Activated B cell treated with CpG ODN at 0.5 μM for 24 hours (primary cell): ENCODE data around the gene EPHA6. TPM values are rescaled to one million over a fixed set of nuclear protein-coding genes. Genes with fewer than 3 reads are reported as not detected.

ENCODE experiments used
- ATAC-seq: fragments of 200-7000 bp; cut with Tn5 transposase; one replicate; pipeline ENCODE4 v1.10.0; 2021; ENCODE audit warnings: low read depth, mild to moderate bottlenecking, moderate library complexity
- CTCF ChIA-PET: fragments of 350-600 bp; sonication (Branson Sonifier 250); formaldehyde crosslinking; loops from one replicate; lab custom pipeline; 2021; ENCODE audit warnings: antibody characterized with exemption; lab: Charles Lee
- POLR2A ChIA-PET: fragments of 350-600 bp; sonication (Branson Sonifier 250); formaldehyde crosslinking; loops from one replicate; lab custom pipeline; 2021; ENCODE audit warnings: antibody characterized with exemption; lab: Charles Lee
- DNase-seq: peaks from one replicate; pipeline ENCODE4 v3.0.0; 2022
- H3K27ac Mint-ChIP-seq: one replicate; pipeline ENCODE4 v1.8.0; 2020; ENCODE audit warnings: mixed read lengths
- H3K27me3 Mint-ChIP-seq: one replicate; pipeline ENCODE4 v1.8.0; 2021; ENCODE audit warnings: mixed read lengths
- H3K36me3 Mint-ChIP-seq: one replicate; pipeline ENCODE4 v1.8.0; 2021; ENCODE audit warnings: low read depth, mixed read lengths
- H3K4me1 Mint-ChIP-seq: one replicate; pipeline ENCODE4 v1.8.0; 2021; ENCODE audit warnings: mixed read lengths
- H3K4me3 Mint-ChIP-seq: one replicate; pipeline ENCODE4 v1.8.0; 2020; ENCODE audit warnings: mild to moderate bottlenecking, mixed read lengths
- H3K9me3 Mint-ChIP-seq: one replicate; pipeline ENCODE4 v1.8.0; 2020; ENCODE audit warnings: mixed read lengths
- intact Hi-C: fragments of 100-400 bp; cut with micrococcal nuclease; formaldehyde crosslinking; loops from one replicate; pipeline ENCODE4 v1.15.1; 2024
- total RNA-seq: library from RNA; stranded (reverse); gene quantifications from 2 replicates; pipeline ENCODE4 v1.2.3, GENCODE V29; 2022
- TF ChIP-seq, protein P1 (sequence below): fragments of 200-600 bp; IDR thresholded peaks from one replicate; pipeline ENCODE4 v1.8.0; 2022; ENCODE audit warnings: antibody characterized with exemption, mild to moderate bottlenecking

Gene EPHA6
- total RNA-seq, 1 donor from 2014 or later: not detected

- CTCF ChIA-PET: no interaction called here
Measured at GRCh38 chr3:97742036-97742435, 927.6 kb downstream of the EPHA6 start.

DNA sequence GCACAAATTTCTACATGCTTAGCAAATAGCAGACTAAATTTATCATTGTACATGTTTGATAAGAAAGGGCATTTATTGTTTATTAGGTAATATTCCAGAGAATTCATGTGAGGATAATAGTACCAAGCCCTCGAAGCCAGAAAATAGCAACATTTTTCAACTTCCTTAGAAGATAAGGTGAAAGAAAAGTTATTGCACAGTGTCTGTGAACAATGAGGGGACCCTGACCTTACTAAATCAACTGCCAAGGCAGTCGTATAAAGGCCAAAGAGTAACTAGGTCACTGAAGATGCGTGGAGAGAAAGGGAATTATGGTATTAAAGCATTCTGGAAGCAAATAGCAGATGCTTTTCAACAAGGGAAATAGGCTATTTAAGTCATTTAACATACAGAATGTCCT lies 929.9 kb downstream of the EPHA6 start:
- DNase-seq: no peak
- H3K36me3 Mint-ChIP-seq: no peaks in the 10 kb centered on the region
- no peak overlapping the region for H3K4me3 Mint-ChIP-seq
- ChIA-PET POLR2A (no interaction called here), CTCF (no interaction called here)
- intact Hi-C loops: no loop called here
- H3K9me3 Mint-ChIP-seq: no peaks in the 10 kb centered on the region
- no peak for ATAC-seq
- peaks cover 8% of the 10 kb centered on the region for H3K27me3 Mint-ChIP-seq
- no peak overlapping the region for H3K27ac Mint-ChIP-seq
- TF ChIP-seq, protein P1, sequence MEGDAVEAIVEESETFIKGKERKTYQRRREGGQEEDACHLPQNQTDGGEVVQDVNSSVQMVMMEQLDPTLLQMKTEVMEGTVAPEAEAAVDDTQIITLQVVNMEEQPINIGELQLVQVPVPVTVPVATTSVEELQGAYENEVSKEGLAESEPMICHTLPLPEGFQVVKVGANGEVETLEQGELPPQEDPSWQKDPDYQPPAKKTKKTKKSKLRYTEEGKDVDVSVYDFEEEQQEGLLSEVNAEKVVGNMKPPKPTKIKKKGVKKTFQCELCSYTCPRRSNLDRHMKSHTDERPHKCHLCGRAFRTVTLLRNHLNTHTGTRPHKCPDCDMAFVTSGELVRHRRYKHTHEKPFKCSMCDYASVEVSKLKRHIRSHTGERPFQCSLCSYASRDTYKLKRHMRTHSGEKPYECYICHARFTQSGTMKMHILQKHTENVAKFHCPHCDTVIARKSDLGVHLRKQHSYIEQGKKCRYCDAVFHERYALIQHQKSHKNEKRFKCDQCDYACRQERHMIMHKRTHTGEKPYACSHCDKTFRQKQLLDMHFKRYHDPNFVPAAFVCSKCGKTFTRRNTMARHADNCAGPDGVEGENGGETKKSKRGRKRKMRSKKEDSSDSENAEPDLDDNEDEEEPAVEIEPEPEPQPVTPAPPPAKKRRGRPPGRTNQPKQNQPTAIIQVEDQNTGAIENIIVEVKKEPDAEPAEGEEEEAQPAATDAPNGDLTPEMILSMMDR: no peak
- H3K4me1 Mint-ChIP-seq: no peaks in the 10 kb centered on the region

More at GRCh38 chr3:97742036-97742435, 927.6 kb downstream of the EPHA6 start:
- H3K27me3 Mint-ChIP-seq: peaks cover 2% of the 10 kb centered on the region
- DNase-seq (no peak), ATAC-seq (no peak)
- intact Hi-C loops: no loop called here
- POLR2A ChIA-PET: no interaction called here
- no peak overlapping the region for H3K27ac Mint-ChIP-seq
- H3K4me3 Mint-ChIP-seq: no peak overlapping the region
- H3K36me3 Mint-ChIP-seq: no peaks in the 10 kb centered on the region
- H3K9me3 Mint-ChIP-seq: no peaks in the 10 kb centered on the region
- H3K4me1 Mint-ChIP-seq: no peaks in the 10 kb centered on the region
- TF ChIP-seq, protein P1: no peak

- H3K4me1 Mint-ChIP-seq: peaks cover 23% of the 10 kb centered on the region
- POLR2A ChIA-PET: interaction anchor here (0.5 to 1.4 kb wide), 5 partner anchors 58 to 1139 kb away, joined by 3 to 11 read pairs (median 3); partner anchors contain the start of genes CLDND1 and CRYBG3
- peak overlapping the region; percentile 99 for H3K4me3 Mint-ChIP-seq
- no peak for ATAC-seq
- no peak for DNase-seq
- H3K36me3 Mint-ChIP-seq: peaks cover 7% of the 10 kb centered on the region
- TF ChIP-seq, protein P1: no peak
- H3K27me3 Mint-ChIP-seq: no peaks in the 10 kb centered on the region
- H3K9me3 Mint-ChIP-seq: no peaks in the 10 kb centered on the region
- peak overlapping the region; percentile 95 for H3K27ac Mint-ChIP-seq
- intact Hi-C loops: loop anchor here (1.0 to 2.0 kb wide), 6 partner anchors 58 to 1139 kb away; partner anchors contain the start of genes CPOX and RIOX2
- CTCF ChIA-PET: no interaction called here
Measured at GRCh38 chr3:97763586-97764406, 949.4 kb downstream of the EPHA6 start.

GRCh38 chr3:97764407-97765238 lies 950.2 kb downstream of the EPHA6 start, which contains the start of gene ARL6:
ARL6 (plus strand) TSS chr3:97764758; CDS start chr3:97768108, 3,350 bp downstream.
- H3K4me3 Mint-ChIP-seq: peak within 1 kb of the TSS; percentile 99
- ATAC-seq (peak; percentile 90), DNase-seq (peak; percentile 65)
- peaks cover 12% of the 10 kb centered on the region for H3K36me3 Mint-ChIP-seq
- intact Hi-C loops: loop anchor here (1.0 to 2.0 kb wide), 6 partner anchors 57 to 1138 kb away; partner anchors contain the start of genes CPOX and RIOX2
- H3K27ac Mint-ChIP-seq: peak within 1 kb of the TSS; percentile 95
- ChIA-PET POLR2A (interaction anchor here (0.5 to 1.4 kb wide), 5 partner anchors 57 to 1138 kb away, joined by 3 to 11 read pairs (median 3); partner anchors contain the start of genes CLDND1 and CRYBG3), CTCF (interaction anchor here (1.5 kb wide), 1 partner anchor 275 kb away, joined by 4 read pairs; no protein-coding TSS in a partner anchor)
- peaks cover 23% of the 10 kb centered on the region for H3K4me1 Mint-ChIP-seq
- TF ChIP-seq, protein P1: no peak
- H3K9me3 Mint-ChIP-seq: no peaks in the 10 kb centered on the region
- no peaks in the 10 kb centered on the region for H3K27me3 Mint-ChIP-seq
